CD4-positive, CD25-positive, alpha-beta regulatory T cell (primary cell): ENCODE measurements around the gene GID8. TPM values are rescaled to one million over a fixed set of nuclear protein-coding genes. Genes with fewer than 3 reads are reported as not detected.
"Not testable (repeated sequence)": the region's sequence is repeated elsewhere in the genome, so short reads cannot be mapped to it uniquely, and the experiment has no call there.

Experiments used
- ATAC-seq, 2 donors: fragments of 150-1000 bp; cut with Tn5 transposase; one replicate each; pipeline ENCODE4 v1.10.0; 2021; ENCODE audit warnings: low read depth in 2 of 2, moderate number of reproducible peaks in 2 of 2, moderate library complexity in 1 of 2
- DNase-seq, 3 donors: peaks; one replicate each; pipeline versions ENCODE4 v3.0.0 to v3.0.0-alpha.2; 2012 to 2022; ENCODE audit warnings: mixed read lengths in 1 of 3
- H3K27ac ChIP-seq: one replicate; pipeline ENCODE4 v1.7.0; 2013; ENCODE audit warnings: mild to moderate bottlenecking, low read length; ENCODE audit not compliant: insufficient read depth, poor library complexity, severe bottlenecking
- H3K27me3 ChIP-seq: one replicate; pipeline ENCODE4 v1.7.0; 2013; ENCODE audit warnings: low read length; ENCODE audit not compliant: control insufficient read depth, insufficient read depth
- H3K36me3 ChIP-seq: one replicate; pipeline ENCODE4 v1.7.0; 2013; ENCODE audit warnings: mild to moderate bottlenecking, low read length, moderate library complexity; ENCODE audit not compliant: control insufficient read depth, insufficient read depth
- H3K4me1 ChIP-seq: 2 replicates; pipeline ENCODE4 v1.7.0; 2013; ENCODE audit warnings: mild to moderate bottlenecking, low read length; ENCODE audit not compliant: insufficient read depth, control insufficient read depth, poor library complexity, severe bottlenecking
- H3K4me3 ChIP-seq: one replicate; pipeline ENCODE4 v1.7.0; 2013; ENCODE audit warnings: low read depth, mild to moderate bottlenecking, low read length, moderate library complexity
- H3K9me3 ChIP-seq, 2 experiments: 1 replicate in 1 of 2; 2 replicates in 1 of 2; pipeline ENCODE4 v1.7.0; 2013; ENCODE audit warnings: low read length in 2 of 2, mild to moderate bottlenecking in 1 of 2, moderate library complexity in 1 of 2; ENCODE audit not compliant: control insufficient read depth in 2 of 2
- H3K27ac Mint-ChIP-seq, 3 donors: one replicate each; pipeline ENCODE4 v1.8.0; 2020 to 2022; ENCODE audit warnings: mild to moderate bottlenecking in 3 of 3, mixed read lengths in 3 of 3, moderate library complexity in 2 of 3
- H3K27me3 Mint-ChIP-seq: one replicate; pipeline ENCODE4 v1.8.0; 2022; ENCODE audit warnings: mild to moderate bottlenecking, mixed read lengths
- H3K36me3 Mint-ChIP-seq: one replicate; pipeline ENCODE4 v1.8.0; 2020; ENCODE audit warnings: mixed read lengths
- H3K4me1 Mint-ChIP-seq, 4 donors: one replicate each; pipeline ENCODE4 v1.8.0; 2020 to 2022; ENCODE audit warnings: mixed read lengths in 4 of 4, mild to moderate bottlenecking in 1 of 4
- H3K4me3 Mint-ChIP-seq, 4 donors: one replicate each; pipeline ENCODE4 v1.8.0; 2020 to 2022; ENCODE audit warnings: mild to moderate bottlenecking in 4 of 4, mixed read lengths in 4 of 4, moderate library complexity in 3 of 4
- H3K9me3 Mint-ChIP-seq, 7 donors: one replicate each; pipeline ENCODE4 v1.8.0; 2020 to 2022; ENCODE audit warnings: mixed read lengths in 7 of 7, mild to moderate bottlenecking in 3 of 7, moderate library complexity in 2 of 7
- polyA plus RNA-seq, 4 donors: library from polyadenylated mRNA; unstranded; fragments of 300-500 nt; fragmentation: Illumina TruSeq; gene quantifications; one replicate each; pipeline ENCODE4 v1.2.3, GENCODE V29; 2021
- total RNA-seq: library from RNA; stranded (reverse); gene quantifications from one replicate; pipeline ENCODE4 v1.2.3, GENCODE V29; 2022

Gene GID8
- total and polyA plus RNA-seq, 5 donors from 2014 or later = 15.5 to 31.9 (median 17.8) TPM

GRCh38 chr20:62959101-62959971 is 21.4 kb downstream of the GID8 start:
- Histone ChIP-seq H3K36me3 (no peaks in the 10 kb centered on the region), H3K4me3 (no peak overlapping the region), H3K4me1 (peaks cover 11% of the 10 kb centered on the region), H3K27ac (no peak overlapping the region), H3K27me3 (no peaks in the 10 kb centered on the region), H3K9me3 (no peaks in the 10 kb centered on the region)
- H3K27me3 Mint-ChIP-seq = no peaks in the 10 kb centered on the region
- H3K36me3 Mint-ChIP-seq = no peaks in the 10 kb centered on the region
- peaks cover 0 to 17% (median 2%) of the 10 kb centered on the region in 4 donors for H3K4me1 Mint-ChIP-seq
- ATAC-seq (peak; percentile 28 to 45), DNase-seq (no peak)
- no peaks in the 10 kb centered on the region for H3K9me3 Mint-ChIP-seq
- peak overlapping the region in 2 of 3 donors; percentile 15 to 63 for H3K27ac Mint-ChIP-seq
- H3K4me3 Mint-ChIP-seq = peak overlapping the region in 1 of 4 donors; percentile 13

- Histone ChIP-seq H3K9me3 (no peaks in the 10 kb centered on the region), H3K27me3 (no peaks in the 10 kb centered on the region), H3K4me3 (no peak overlapping the region), H3K4me1 (peaks cover 4% of the 10 kb centered on the region), H3K36me3 (no peaks in the 10 kb centered on the region), H3K27ac (no peak overlapping the region)
- H3K27me3 Mint-ChIP-seq = no peaks in the 10 kb centered on the region
- peaks cover 0 to 11% (median 0%) of the 10 kb centered on the region in 4 donors for H3K4me1 Mint-ChIP-seq
- ATAC-seq (no peak), DNase-seq (no peak)
- H3K36me3 Mint-ChIP-seq = no peaks in the 10 kb centered on the region
- H3K9me3 Mint-ChIP-seq = no peaks in the 10 kb centered on the region
- H3K4me3 Mint-ChIP-seq = no peak overlapping the region
- peak overlapping the region in 2 of 3 donors; percentile 15 to 63 for H3K27ac Mint-ChIP-seq
Observed at GRCh38 chr20:62959998-62960436, 22.1 kb downstream of the GID8 start.

- not testable (repeated sequence) for H3K4me3 ChIP-seq, H3K9me3 ChIP-seq, H3K4me3 Mint-ChIP-seq, ATAC-seq, H3K4me1 ChIP-seq, H3K9me3 Mint-ChIP-seq, H3K27ac ChIP-seq, DNase-seq, H3K36me3 ChIP-seq, H3K27me3 ChIP-seq, H3K27ac Mint-ChIP-seq, H3K27me3 Mint-ChIP-seq, H3K36me3 Mint-ChIP-seq
- H3K4me1 Mint-ChIP-seq = peaks cover 0 to 11% (median 0%) of the 10 kb centered on the region in 4 donors
Observed at GRCh38 chr20:62960446-62961309, 22.7 kb downstream of the GID8 start.

- peaks cover 4% of the 10 kb centered on the region for H3K4me1 ChIP-seq
- H3K36me3 ChIP-seq = no peaks in the 10 kb centered on the region
- no peak overlapping the region for H3K27ac ChIP-seq
- H3K9me3 Mint-ChIP-seq = no peaks in the 10 kb centered on the region
- H3K4me1 Mint-ChIP-seq = peaks cover 0 to 11% (median 0%) of the 10 kb centered on the region in 4 donors
- H3K9me3 ChIP-seq = no peaks in the 10 kb centered on the region
- no peak overlapping the region for H3K4me3 ChIP-seq
- no peaks in the 10 kb centered on the region for H3K36me3 Mint-ChIP-seq
- no peak overlapping the region for H3K27ac Mint-ChIP-seq
- no peak overlapping the region for H3K4me3 Mint-ChIP-seq
- H3K27me3 Mint-ChIP-seq = no peaks in the 10 kb centered on the region
- H3K27me3 ChIP-seq = no peaks in the 10 kb centered on the region
- DNase-seq (no peak), ATAC-seq (no peak)
Observed at GRCh38 chr20:62961310-62961783, 23.4 kb downstream of the GID8 start.

- Histone ChIP-seq H3K9me3 (no peaks in the 10 kb centered on the region), H3K27me3 (no peaks in the 10 kb centered on the region), H3K36me3 (no peaks in the 10 kb centered on the region), H3K4me3 (no peak overlapping the region), H3K4me1 (peaks cover 4% of the 10 kb centered on the region), H3K27ac (no peak overlapping the region)
- H3K36me3 Mint-ChIP-seq = no peaks in the 10 kb centered on the region
- peaks cover 0 to 11% (median 0%) of the 10 kb centered on the region in 4 donors for H3K4me1 Mint-ChIP-seq
- no peaks in the 10 kb centered on the region for H3K9me3 Mint-ChIP-seq
- H3K4me3 Mint-ChIP-seq = no peak overlapping the region
- H3K27ac Mint-ChIP-seq = no peak overlapping the region
- DNase-seq = no peak
- ATAC-seq = no peak
- H3K27me3 Mint-ChIP-seq = no peaks in the 10 kb centered on the region
Observed at GRCh38 chr20:62961799-62962198, 23.9 kb downstream of the GID8 start.

- Histone ChIP-seq H3K9me3 (no peaks in the 10 kb centered on the region), H3K27ac (no peak overlapping the region), H3K4me3 (no peak overlapping the region), H3K36me3 (no peaks in the 10 kb centered on the region), H3K27me3 (no peaks in the 10 kb centered on the region), H3K4me1 (peaks cover 4% of the 10 kb centered on the region)
- ATAC-seq (no peak), DNase-seq (no peak)
- no peak overlapping the region for H3K4me3 Mint-ChIP-seq
- H3K27me3 Mint-ChIP-seq = no peaks in the 10 kb centered on the region
- no peaks in the 10 kb centered on the region for H3K9me3 Mint-ChIP-seq
- H3K36me3 Mint-ChIP-seq = no peaks in the 10 kb centered on the region
- no peak overlapping the region for H3K27ac Mint-ChIP-seq
- peaks cover 0 to 11% (median 0%) of the 10 kb centered on the region in 4 donors for H3K4me1 Mint-ChIP-seq
Observed at GRCh38 chr20:62962221-62962879, 24.4 kb downstream of the GID8 start.

GRCh38 chr20:62962891-62963613 is 25.1 kb downstream of the GID8 start:
- no peaks in the 10 kb centered on the region for H3K9me3 Mint-ChIP-seq
- H3K9me3 ChIP-seq = no peaks in the 10 kb centered on the region
- no peak for ATAC-seq
- H3K4me3 ChIP-seq = no peak overlapping the region
- no peaks in the 10 kb centered on the region for H3K36me3 ChIP-seq
- no peaks in the 10 kb centered on the region for H3K36me3 Mint-ChIP-seq
- peaks cover 4% of the 10 kb centered on the region for H3K4me1 ChIP-seq
- DNase-seq = no peak
- peaks cover 0 to 11% (median 0%) of the 10 kb centered on the region in 4 donors for H3K4me1 Mint-ChIP-seq
- no peak overlapping the region for H3K4me3 Mint-ChIP-seq
- H3K27me3 ChIP-seq = no peaks in the 10 kb centered on the region
- no peak overlapping the region for H3K27ac ChIP-seq
- no peaks in the 10 kb centered on the region for H3K27me3 Mint-ChIP-seq
- H3K27ac Mint-ChIP-seq = no peak overlapping the region
